NCI-H446 treated with DMSO at 0.1 percent for 48 hours (cell line): ENCODE results near the gene HMG20B.
"Not testable (repeated sequence)": the region's sequence is repeated elsewhere in the genome, so short reads cannot be mapped to it uniquely, and the experiment has no call there.

ENCODE experiments used
- DNase-seq: peaks from one replicate; lab custom pipeline; 2025; lab: John Stamatoyannopoulos, UW

HMG20B gene

GRCh38 chr19:3572855-3573161 is at the start of gene HMG20B:
HMG20B (plus strand) TSS chr19:3572944; CDS start chr19:3573310, 366 bp downstream.
- DNase-seq: no peak

DNA sequence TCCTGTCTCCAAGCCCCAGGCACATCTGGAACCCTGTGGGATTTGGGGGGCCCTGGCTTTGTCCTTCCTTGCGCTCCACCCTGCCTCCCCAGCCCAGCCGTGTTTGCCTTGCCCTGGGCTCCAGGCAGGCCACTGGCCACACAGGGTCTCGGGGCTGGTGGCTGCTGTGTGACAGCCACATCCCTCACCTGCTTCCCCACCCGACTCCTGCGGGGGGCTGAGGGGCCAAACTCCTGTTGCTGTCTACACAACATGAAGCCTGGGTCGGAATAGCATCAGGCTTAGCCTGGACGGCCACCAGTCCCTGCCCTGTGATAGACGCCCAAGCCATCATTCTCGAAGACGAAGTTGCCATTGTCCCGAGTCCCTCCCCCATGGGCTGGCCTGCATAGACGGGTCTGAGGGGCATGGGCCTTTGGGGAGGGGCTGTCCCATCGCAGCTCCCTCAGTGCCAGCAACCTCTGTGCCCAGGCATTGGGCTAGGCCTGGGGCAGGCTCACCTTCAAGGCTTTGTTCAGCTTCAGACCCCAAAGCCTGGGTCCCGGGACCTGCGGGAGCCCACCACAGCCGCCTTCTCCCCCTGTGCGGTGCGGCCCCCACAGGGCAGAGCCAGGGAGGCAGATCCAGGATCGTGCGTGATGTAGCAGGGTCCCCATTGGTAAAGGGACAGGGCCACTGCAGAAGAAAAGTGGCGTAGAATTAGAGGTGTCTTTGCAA is 49.2 kb upstream of the HMG20B start:
- DNase-seq: no peak

GRCh38 chr19:3524078-3524842 is 48.5 kb upstream of the HMG20B start:
- no peak for DNase-seq

GRCh38 chr19:3524904-3525451 is 47.8 kb upstream of the HMG20B start:
- DNase-seq: no peak

GRCh38 chr19:3526507-3527237 is 46.1 kb upstream of the HMG20B start:
- no peak for DNase-seq

DNA sequence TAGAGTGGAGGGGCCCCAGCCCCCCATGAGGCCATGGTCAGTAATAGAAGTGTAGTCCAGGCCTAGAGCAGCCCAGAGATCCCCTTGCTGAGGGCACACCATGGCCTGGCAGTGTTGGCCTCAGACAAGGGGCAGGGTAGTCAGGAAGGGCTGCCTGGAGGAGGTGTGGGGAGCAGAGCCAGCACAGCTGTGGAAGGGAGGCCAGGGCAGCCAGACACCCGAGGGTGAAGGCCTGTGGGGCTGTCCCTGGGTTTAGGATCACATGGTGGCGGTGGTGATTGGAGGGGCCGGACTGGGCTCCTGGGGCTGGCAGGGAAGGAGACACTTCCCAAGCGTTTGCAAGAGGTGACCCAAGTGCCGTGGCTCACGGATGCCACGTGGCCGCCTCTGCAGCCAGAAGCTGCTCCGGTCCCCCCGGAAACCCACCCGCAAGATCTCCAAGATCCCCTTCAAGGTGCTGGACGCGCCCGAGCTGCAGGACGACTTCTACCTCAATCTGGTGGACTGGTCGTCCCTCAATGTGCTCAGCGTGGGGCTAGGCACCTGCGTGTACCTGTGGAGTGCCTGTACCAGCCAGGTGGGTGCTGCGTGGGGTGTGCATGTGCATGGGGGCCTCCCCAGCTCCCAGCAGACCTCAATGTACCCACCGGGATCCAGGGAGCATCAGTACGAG is 45.4 kb upstream of the HMG20B start:
- no peak for DNase-seq

DNA sequence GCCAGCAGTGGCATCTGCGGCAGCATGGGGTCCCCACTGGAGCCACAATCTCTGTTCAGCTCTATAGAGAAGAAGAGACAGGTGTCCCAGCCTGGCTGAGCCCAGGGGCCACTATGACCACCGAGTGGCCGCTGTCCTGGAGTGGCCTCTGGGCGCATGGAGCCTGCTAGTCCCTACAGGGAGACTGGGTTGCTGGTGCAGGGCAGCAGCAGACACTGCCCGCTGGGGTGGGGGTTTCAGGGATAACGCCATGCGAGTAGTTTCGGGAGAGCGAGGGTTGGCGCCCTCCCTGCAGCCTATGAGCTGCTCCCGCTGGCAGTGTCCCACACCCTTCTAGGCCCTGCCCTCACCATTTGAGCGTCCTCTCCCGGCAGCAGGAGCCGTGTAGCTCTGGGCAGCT is 44.7 kb upstream of the HMG20B start:
- DNase-seq: no peak

DNA sequence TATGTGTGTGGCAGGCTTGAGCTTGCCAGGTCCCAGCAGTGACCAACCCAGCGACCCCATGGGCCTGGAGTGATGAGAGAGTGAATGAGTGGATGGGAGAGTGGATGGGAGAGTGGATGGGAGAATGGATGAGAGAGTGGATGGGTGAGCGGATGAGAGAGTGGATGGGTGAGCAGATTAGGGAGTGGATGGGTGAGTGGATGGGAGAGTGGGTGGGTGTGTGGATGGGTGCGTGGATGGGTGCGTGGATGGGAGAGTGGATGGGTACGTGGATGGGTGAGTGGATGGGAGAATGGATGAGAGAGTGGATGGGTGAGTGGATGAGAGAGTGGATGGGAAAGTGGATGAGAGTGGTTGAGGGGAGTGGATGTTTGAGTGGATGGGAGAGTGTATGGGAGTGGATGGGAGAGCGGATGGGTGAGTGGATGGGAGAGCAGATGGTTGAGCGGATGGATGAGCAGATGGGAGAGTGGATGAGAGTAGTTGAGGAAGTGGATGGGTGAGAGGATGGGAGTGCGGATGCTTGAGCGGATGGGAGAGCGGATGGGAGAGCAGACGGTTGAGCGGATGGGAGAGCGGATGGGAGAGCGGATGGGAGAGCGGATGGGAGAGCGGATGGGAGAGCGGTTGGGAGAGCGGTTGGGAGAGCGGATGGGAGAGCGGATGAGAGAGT is 44.1 kb upstream of the HMG20B start:
- DNase-seq: no peak

- not testable (repeated sequence) for DNase-seq
These were observed 43.4 kb upstream of the HMG20B start for GRCh38 chr19:3529299-3529698.

DNA sequence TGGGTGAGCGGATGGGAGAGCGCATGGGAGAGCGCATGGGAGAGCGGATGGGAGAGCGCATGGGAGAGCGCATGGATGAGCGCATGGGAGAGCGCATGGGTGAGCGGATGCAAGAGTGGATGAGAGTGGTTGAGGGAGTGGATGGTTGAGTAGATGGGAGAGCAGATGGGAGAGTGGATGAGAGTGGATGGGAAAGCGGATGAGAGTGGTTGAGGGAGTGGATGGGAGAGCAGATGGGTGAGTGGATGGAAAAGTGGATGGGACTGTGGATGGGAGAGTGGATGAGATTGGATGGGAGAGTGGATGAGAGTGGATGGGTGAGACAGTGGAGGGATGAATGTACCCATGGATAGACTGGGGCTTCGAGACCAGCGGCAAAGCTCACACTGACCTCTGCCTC is 42.4 kb upstream of the HMG20B start:
- no peak for DNase-seq

GRCh38 chr19:3531716-3532115 is 41.0 kb upstream of the HMG20B start:
- DNase-seq: no peak

DNA sequence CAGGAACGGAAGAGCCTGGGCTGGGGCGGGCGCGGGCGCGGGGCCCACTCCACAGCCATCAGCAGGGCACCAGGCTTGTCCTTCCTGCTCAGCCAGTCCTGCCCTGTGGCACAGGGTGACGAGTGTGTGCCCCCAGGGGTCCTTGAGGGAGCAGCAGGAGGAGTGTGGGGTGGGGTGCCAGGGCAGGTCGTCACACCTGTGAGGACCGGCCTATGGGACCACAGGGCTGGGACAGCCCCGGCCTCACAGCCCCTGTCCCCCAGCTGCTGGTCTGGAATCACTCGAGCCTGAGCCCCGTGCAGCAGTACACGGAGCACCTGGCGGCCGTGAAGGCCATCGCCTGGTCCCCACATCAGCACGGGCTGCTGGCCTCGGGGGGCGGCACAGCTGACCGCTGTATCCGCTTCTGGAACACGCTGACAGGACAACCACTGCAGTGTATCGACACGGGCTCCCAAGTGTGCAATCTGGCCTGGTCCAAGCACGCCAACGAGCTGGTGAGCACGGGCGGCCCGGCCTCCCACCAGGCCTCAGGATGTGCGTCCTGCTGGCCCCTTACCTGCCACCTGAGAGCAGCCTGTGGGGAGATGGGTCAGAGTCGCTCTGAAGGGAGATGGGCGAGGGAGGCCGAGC is 40.5 kb upstream of the HMG20B start:
- no peak for DNase-seq

GRCh38 chr19:3533033-3533432 is 39.7 kb upstream of the HMG20B start:
- DNase-seq: no peak

DNA sequence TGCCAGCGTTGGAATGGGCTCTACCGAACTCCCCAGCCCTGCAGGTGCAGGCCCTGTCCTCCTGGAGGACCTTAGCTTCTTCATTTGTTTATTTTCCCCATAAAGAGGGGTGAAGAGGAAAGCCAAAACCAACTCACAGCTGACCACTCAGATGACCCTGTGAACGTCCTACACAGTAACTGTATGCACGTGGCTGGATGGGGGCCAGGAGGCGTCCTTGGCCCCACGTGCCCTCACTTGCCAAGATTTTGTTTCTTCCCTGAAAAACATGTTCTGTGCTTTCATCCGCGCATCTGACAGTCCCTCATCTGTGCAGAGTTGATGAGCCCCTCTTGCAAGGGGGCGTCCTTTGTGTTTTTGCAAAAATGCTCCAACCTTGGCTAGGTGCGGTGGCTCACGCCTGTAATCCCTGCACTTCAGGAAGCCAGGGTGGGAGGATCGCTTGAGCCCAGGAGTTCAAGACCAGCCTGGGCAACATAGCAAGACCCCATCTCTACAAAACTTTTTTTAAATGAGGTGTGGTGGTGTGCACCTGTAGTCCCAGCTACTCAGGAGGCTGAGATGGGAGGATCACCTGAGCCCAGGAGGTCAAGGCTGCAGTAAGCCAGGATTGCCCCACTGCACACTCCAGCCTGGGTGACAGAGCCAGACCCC is 39.1 kb upstream of the HMG20B start:
- DNase-seq: no peak

DNA sequence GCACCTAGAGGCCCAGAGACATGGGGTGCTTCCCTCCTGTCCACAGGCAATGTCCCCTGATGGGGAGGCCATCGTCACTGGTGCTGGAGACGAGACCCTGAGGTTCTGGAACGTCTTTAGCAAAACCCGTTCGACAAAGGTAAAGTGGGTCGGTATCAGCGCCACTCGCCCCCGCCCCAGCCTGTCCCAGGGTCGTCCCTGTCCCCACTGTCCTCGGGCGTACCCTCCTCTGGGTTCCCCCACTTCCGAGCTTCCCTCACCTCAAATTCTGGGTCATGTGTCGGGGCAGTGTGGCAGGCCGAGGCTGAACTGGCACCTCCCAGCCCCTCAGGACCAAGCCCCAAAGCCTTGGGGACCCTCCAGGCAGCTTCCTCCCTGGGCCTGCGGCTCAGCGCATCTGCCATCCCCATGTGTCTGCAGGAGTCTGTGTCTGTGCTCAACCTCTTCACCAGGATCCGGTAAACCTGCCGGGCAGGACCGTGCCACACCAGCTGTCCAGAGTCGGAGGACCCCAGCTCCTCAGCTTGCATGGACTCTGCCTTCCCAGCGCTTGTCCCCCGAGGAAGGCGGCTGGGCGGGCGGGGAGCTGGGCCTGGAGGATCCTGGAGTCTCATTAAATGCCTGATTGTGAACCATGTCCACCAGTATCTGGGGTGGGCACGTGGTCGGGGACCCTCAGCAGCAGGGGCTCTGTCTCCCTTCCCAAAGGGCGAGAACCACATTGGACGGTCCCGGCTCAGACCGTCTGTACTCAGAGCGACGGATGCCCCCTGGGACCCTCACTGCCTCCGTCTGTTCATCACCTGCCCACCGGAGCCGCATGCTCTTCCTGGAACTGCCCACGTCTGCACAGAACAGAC is 38.1 kb upstream of the HMG20B start:
- DNase-seq: no peak

- no peak for DNase-seq
These were observed 37.6 kb upstream of the HMG20B start for GRCh38 chr19:3535235-3535535.

- DNase-seq: no peak
These were observed 37.2 kb upstream of the HMG20B start for GRCh38 chr19:3535563-3535965.

DNA sequence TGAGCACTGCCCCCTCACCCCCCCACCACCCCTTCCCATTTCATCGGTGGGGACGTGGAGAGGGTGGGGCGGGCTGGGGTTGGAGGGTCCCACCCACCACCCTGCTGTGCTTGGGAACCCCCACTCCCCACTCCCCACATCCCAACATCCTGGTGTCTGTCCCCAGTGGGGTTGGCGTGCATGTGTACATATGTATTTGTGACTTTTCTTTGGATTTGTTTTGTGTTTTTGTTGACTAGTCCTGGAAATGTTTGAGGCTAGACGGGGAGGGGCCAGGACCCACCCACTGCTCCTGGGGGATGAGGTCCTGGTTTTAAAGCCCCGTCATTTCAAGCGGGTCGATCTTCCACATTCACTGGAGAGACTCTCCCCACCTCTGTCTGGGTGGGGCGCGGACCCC is 36.8 kb upstream of the HMG20B start:
- no peak for DNase-seq

- no peak for DNase-seq
These were observed 36.2 kb upstream of the HMG20B start for GRCh38 chr19:3536429-3537100.
